GM13977 (cell line): ENCODE results near the gene PRR35.

Experiments
- DNase-seq: peaks from one replicate; pipeline ENCODE4 v3.0.0; 2012; ENCODE audit warnings: low spot score
- CTCF ChIP-seq: IDR thresholded peaks from 2 replicates; pipeline ENCODE4 v1.5.1; 2012; ENCODE audit warnings: mild to moderate bottlenecking, control low read depth; ENCODE audit not compliant: insufficient read depth; ENCODE audit errors: extremely low read depth, missing control alignments
- in situ Hi-C: fragments of 300-500 bp; cut with MboI; formaldehyde crosslinking; loops from one replicate; pipeline ENCODE4 v1.12.0; 2022; ENCODE audit warnings: low sequenced_read_pairs, low pct_unique_long_range_greater_than_20kb, mixed read lengths, inconsistent platforms; ENCODE audit not compliant: unreplicated experiment

PRR35 gene

DNA sequence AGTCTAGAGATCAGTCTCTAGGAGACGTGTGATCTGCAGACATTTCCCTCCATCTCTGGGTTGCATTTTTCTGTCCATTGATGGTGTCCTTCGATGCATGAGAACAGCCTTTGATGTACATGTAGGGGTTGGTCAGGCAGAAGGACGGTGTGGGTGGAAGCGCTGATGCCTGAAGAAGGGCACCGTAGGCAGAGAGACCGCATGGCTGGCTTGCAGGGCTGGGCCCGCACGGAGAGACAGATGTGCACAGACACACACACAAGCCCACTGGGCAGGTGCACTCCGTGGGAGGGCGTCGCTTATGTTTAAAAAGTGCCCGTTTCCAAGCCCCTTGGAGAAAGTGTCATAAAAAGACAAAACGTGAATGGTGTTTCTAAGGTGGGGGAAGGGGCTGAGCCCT is 54.9 kb downstream of the PRR35 start:
- in situ Hi-C loops = no loop called here
- TF ChIP-seq CTCF = no peak
- DNase-seq = no peak
